Activated CD4-positive, alpha-beta T cell treated with anti-CD3 and anti-CD28 coated beads, Interleukin-2, amount 50 U/mL, for 4 hours (primary cell): Measurements from ENCODE around the gene NTM.

Experiments used
- DNase-seq, 2 experiments: peaks; one replicate each; pipeline ENCODE4 v3.0.0-alpha.2; 2020

The NTM gene

DNA sequence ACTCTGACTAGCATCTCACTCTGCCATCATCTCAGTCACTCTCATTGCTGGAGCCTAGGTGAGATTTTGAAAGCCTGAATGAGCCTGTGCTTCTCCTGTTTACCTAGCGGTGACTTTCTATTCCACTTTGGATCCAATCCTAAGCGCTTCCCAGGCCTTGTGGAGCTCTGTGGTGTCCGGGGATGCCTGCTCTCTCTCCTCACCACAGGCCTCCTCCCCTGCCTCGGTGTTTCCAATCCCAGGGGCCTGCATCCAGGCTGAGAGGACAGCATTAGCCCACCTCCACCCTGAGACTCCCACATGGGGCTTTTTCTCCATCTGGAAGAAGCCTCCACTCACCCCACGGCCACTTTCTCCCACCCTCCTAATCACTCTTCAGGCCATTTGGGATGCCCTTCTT lies 380.3 kb downstream of the NTM start:
- DNase-seq: no peak

DNA sequence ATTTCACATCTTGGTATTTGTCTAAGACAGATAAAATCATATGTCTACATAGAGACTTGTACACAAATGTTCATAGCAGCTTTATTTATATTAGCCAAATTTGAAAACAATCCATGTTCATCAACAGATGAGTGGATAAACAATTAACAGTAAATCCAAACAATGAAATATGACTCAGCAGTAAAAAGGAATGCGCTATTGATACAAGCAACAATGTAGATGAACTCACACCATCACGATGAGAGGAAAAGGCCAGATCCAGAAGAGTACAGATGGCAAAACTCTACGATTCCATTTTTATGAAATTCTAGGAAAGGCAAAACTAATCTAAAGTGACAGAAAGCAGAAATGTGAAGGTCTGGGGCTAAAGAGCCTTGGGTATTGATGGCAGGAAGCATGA lies 384.3 kb downstream of the NTM start:
- no peak for DNase-seq

DNA sequence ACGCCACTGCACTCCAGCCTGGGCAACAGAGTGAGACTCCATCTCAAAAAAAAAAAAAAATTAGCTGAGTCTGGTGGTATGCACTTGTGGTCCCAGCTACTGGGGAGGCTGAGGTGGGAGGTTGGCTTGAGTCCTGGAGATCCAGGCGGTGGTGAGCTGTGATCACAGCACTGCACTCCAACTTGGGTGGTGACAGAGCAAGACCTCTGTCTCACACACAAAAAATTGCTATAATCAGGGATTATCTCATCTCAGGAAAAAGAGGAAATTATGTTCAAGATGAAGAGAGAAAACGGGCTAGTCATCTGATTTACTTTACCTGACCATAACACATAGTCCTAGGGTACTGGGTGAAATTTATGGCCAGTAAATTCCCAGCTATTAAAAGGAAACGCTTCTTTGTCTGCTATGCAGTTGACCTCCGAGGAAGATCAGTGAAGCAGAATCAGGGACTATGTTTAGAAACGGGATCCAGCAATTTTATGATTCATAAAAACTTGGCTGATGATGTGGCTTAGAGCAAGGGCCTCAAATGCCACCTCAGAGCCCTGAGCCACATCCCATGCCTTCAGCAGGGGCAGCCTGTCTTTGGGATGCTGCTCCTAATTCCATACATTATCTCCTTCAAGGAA lies 386.2 kb downstream of the NTM start:
- DNase-seq: no peak

DNA sequence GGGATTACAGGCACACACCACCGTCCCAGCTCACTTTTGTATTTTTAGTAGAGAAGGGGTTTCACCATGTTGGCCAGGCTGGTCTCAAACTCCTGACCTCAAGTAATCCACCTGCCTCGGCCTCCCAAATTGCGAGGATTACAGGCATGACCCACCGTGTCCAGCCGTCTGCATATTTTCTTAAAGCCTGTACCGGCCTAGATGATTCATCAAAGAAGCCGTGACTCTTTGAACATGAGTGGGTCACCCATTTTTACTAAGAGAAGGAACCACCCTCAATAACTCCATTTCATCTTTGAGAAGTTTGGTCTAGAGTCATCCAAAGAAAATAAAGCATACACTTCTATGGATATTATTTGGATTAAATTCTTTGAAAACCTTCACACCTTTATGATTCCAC lies 388.3 kb downstream of the NTM start:
- DNase-seq: no peak

DNA sequence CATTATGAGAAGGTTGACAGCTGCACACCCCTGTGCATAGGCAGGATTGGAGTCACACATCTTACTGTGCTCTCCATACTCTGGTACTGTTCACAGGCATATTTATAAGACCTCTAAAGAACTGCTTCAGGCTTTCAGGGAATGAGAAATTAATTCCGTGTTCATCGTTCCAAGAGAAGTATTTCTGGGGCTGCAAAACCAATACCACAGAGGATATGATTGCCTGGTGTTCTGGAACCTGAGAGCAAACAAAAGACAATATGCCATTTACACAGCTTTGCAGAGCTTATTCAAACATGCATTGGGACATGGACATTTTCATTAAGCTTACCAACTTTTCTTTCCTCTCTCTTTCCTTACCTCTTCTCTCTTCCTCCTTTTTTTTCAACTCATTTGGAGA lies 388.7 kb downstream of the NTM start:
- no peak for DNase-seq

DNA sequence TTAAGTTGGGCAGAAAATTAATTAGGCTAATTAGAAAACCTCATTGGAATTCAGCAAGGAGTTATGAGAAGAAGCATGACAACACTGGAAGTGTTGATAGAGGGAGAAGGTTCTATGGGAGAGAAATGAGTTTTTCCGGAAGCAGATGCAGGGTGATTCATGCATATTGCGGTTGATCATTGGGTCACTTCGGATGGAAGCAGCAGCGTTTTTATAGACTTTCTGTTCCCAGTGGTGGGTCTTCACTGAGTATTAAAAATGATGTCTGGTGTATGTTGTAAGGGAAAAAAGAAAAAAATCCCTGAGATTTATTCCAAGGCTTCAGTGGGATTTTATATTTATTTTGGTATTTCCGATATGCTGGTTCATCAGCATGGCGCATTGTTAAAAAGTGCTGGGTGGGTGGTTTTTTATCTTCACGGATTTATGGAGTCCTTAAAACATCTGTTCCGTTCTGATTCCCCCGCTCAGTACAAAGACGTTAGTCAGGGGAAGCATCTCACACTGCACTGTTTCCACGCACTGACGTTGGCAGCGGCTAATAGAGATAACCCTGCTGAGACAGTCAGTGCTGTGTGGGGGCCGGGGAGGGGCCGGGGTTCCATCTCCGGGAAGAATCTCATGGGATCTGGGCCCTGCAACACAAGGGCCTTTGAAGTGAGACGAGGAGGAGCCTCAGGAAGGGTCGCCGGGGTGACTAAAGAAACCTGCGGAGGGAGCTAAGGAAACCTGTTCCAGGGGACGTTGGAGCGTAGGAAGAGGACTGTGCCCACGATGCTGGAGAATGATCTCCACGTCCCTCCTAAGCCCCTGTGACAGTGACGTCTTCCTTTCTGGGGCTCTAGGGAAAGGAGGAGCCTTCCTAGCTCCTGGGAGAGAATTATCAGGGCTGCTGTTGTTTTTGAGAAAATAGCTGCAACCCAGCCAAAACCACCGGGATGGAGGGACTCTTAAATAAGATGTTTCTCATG lies 390.0 kb downstream of the NTM start:
- no peak for DNase-seq

DNA sequence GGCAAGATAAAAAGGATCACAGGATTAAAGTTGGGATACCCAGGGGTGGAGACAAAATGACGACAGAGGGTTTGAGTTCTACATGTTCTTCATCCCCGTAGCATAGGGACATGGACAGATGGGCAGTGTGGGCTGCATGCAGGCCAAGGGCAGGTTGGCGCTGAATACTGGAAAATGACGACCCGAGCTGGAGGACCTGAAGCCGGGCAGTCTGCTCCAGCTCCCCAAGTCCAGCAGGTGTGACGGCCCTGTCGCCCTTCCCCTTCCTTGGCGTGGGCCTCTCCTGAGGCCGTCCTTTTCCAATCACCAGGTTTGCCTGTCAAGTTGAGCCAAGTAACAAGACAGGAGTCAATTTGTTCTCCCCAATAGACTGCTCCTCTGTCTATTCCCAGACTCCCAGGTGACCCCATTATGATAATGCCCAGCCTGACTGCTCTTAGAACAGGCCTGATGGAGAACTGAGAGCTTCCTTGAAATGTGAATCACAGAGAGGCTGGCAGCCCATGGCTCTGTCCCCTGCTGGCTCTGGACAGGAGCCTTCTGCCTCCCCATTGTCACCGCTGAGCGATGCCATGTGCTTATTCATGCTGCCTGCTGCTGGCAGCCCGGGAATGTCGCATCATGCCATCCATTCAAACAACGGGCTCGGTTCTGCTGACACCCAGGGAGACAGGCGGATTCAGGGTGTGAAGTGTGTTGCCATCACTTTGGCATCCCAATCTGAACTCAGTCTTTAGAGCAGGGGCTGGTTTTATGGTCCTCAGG lies 392.1 kb downstream of the NTM start:
- DNase-seq: no peak

DNA sequence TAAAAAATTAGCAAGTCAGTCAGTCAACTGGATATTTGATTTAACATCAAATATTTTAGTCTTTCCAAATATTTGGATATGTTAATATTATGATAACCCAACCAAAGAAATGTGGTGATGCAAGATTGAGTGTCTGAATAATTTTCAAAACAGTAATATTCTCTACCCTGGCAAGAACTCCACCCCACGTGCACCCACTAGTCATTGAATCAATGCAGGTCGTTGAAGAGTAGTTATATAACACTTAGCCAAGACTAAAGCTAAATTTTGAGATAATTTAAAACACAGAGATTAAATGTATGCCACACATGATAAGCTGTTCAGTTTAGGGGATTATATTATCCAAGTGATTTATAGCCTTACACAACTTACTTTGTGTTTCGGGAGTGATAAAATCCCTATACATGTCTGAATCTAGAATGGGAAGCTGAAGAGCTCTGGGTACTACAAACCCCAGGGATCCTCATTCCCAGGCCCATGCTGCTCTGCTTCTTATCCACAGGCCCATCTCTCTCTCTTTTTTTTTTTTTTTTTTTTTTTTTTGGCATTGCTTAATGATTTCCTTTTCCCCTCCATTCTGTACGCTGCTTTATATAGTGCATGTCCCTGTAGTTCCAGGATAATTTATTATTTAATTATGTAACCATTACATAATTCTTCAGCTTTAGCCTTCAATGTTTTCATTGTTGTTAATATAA lies 392.9 kb downstream of the NTM start:
- no peak for DNase-seq

DNA sequence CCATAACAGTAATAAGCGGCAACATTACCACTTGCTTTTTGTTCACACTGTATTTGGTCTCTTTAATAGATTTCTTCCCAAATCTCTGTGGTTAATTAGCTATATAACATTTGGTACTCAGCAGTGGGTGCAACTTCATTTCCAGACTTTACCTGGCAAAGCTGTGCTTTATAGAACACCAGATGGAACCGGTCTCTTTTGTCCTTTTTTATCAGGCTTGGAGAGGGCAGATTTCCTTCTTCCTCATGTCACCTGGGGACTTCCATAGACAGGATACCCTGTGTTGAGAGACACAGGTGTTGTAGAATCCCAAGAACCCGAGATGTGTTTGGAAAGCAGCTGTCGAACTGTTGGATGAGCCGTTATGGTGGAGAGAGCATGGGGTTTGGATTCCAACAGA lies 393.7 kb downstream of the NTM start:
- DNase-seq: no peak

DNA sequence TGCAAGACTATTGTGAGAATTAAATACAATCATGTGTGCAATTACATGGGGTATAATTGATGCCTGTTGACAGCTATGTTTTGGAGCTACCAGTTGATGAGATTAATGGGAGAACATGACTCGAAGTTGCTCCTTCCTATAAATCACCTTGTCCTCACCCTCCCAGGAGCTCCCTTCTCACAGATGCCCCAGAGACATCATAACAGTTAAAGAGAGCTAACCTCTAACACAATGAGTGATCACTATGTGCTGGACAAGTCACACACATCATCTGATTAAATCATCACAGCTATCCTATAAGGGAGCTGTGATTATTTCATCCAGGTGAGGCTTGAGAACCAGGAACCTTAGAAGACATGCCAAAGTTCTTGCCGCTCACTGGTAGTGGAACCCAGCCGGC lies 394.2 kb downstream of the NTM start:
- DNase-seq: no peak

DNA sequence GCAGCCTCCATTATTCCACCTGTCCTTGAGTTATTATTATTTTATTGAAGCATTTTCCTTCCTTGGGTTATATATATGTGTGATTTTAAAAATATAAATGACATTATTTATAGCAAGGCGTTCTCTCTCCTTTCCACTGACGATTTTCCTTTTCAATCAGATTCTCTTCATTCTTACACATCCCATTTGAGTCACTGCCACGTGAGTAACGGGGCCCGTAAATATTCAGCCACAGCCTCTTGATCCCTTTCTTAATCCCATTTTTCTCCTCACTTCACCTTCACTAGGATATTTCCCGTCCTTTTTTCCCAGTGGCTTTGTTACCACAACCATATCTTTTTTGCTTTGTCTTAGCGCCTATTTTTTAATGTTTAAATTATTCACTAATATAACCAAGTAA lies 396.2 kb downstream of the NTM start:
- no peak for DNase-seq

DNA sequence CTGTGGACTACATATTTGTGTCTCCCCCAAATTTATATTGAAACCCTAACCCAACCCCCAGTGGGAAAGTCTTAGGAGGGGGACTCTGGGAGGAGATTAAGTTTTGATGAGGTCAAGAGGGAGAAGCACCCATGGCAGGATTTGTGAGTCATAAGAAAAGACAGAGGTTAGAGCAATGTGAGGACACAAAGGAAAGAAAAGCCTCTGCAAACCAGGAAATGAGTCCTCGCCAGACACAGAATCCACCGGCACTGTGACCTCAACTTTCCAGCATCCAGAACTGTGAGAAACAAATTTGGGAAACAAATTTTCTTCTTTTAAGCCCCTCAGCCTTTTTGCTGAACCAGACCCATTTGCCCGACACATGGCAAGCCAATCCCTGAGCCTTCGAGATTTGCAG lies 397.0 kb downstream of the NTM start:
- DNase-seq: no peak

DNA sequence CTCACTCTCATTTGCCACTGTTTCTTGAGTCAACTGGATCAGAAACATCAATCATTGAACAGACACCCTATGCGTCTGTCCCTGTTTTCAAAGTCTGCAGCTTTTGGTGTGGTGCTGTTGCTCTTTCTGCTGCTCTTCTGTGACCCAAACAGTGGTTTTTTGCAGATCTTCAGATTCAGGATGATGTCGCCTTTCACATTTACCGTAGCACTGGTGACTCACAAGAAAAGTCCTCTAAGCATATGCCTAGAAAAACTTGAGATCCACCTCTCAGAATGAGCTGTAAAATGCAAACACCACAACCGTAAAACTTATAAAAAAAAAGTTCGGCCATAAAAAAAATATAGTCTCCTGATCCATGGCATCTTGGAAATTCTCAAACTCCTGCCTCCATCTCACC lies 400.4 kb downstream of the NTM start:
- DNase-seq: no peak

DNA sequence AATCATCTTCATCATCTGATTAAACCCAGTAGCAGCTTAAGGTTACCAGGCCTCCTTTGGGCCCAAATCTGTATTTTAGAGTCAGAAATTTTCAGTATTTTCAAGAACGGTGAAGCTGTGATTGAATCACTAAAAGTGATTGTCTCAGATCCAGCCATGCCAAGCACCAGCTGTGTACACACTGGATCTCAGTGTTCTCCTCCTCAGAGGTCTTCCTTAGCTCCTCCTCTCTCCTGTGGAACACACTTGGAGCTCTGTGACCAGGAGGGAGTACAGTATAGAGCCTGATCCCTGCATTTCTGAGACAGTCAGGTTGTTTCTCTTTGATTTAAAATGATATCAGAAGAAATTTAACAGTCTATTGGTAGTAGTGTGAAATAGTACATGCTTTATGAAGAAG lies 401.1 kb downstream of the NTM start:
- DNase-seq: no peak

DNA sequence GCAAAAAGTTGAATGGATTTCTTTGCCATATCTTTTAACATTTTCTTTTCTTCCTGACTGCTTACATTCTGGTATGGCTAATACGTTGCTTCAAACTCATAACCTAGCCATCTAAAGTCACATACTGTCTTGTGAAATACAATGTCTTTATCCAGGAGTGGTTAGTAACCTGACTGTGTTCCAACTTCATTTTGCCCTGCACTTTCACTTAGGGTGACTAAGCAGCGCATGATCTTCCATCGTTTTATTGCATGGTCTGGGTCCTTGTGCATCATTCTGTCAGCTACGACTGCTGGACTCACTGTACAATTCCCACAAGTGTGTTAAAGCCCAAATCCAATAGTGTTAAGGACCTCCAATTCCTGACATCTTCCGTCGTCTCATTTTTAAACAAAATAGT lies 403.2 kb downstream of the NTM start:
- no peak for DNase-seq

DNA sequence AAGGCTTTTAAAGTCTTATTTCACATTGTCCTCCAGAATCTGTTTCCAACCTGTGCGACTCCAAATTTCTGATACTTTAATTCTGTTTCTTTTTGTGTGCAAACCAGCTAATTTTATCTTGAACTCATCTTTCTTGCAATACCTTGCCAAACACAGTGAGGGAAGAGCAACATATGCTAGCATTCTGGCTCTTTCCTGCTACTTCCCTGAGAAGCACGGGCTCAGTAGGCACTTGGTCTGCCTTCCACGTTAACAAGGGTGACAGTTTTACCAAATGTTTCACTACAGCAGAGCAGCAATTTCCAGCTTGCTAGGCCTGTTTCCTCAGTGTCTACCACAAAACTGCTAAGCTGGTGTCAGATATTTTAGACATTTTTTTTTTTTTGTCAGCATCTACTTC lies 405.8 kb downstream of the NTM start:
- no peak for DNase-seq

DNA sequence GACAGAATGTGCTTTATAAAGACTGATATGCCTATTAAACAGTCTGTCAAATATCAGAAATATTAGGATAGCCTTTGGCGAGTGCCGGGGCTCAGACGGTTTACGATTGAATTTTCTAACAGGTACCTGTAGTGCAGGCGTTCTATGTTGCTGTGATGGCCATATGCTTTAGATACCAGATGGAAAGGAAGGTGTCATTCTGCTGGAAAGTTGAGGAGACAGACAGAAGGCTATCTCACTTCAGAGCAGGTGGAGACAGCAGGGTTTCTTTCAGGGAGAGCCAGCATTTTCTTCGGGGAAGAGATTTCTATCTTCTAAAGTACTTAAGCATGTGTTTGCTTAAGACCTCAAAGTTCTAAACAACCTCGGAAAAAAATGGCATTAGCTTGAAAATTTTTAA lies 415.4 kb downstream of the NTM start:
- DNase-seq: no peak

DNA sequence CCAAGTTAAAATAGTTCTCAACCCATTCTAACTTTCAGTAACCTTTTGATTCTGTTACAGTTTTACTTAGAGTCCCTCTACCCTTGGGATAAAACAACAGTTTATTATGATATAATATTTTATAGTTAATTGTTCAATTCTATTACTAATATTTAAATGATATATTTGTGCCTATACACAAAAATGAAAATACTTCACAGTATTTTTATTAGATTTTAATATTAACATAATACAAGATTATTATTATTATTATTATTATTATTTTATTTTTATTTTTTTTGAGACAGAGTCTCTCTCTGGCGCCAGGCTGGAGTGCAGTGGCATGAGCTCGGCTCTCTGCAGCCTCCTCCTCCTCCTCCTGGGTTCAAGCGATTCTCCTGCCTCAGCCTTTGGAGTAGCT lies 416.7 kb downstream of the NTM start:
- no peak for DNase-seq

DNA sequence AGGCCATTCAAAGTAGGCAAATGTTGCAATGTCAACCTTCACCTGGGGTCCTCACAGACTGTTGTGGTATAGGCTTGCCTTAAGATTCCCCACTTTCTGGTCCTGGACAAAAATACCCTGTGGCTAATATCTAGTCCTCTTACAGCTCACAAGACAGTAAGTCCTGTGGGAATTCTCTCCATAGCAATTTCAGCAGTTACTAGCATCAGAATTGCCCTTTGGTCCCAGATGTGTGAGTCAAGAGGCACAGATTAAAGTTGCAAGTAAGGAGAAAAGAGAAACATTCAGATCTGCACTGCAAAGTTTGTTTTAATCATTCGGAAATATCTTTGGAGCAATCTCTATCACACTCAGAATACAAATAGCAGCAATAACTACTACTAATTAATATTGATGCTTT lies 420.2 kb downstream of the NTM start:
- no peak for DNase-seq

DNA sequence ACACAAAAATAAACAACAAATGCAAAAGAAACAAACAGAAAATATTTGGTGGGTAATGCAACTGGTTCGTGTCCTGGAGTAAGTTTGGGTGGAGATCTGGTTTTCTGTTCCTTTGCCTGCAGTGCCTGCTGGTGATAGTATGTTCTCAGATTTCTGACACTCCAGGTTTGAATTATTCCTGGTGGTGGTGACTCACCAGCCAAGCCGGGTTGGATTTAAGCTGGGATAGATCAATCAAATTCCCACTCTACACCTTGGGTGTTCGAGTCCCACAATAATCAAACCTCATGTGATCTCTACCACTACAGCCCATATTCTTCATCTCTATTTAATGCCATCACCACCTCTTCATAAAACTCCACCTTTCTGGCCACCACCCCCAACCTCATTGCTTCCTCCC lies 421.8 kb downstream of the NTM start:
- no peak for DNase-seq

DNA sequence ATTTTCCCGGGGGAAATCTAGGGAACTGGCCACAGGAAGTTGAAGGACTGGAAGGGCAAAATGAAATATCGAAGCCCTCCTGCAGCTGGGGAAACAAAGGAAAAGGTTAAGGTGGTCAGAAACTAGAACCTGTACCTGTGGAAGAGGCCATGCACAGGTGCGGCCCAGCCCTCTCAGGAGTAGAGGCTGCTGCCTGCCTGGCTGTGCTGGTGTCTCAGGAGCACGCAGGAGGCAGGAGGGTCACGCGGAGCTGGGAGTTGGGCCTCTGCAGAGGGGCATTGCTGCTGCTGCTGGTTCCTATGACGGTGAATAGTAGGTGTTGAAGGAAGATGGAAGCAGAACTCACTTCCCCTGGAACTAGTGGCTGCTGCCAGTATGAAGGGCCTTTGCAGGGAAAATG lies 425.7 kb downstream of the NTM start:
- no peak for DNase-seq

DNA sequence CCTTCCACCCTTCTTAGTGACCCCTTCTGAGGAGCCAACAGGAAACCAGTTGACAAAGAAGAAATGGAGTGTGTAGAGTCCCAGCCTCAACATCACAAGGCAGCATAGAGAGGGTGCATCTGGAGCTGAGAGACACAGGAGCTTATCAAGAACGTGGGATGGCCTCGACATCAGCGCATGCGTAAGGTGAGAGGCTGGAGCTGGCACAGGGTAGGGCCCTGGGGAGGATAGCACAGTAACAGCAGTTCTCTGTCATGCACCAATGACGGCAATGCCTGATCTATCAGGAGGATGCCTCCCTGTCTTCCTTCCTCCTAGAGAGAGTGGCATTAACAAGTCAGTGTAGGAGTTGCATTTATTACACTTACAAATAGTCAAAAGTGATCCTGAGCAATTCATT lies 426.1 kb downstream of the NTM start:
- DNase-seq: no peak

DNA sequence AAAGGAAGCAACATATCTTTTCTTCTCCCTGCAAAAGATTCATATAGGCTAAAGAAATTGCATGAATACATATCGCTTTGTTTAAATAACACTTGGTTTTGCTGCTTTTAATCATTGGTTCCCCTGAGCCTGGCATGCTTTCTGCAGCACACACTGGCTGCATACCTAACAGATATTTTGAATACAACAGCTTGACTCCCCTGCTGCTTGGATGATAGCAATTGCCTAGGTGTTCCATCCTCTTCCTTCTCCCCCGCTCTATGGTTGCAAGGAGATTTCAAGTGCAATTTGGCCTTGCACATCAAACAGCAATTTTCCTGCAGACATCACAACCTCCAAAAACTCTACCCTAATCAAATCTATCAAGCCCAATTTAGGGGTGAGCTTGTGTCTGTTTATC lies 430.0 kb downstream of the NTM start:
- no peak for DNase-seq
